GM19452 (cell line): ENCODE results near the gene CBFA2T2.

Source experiments
- ATAC-seq: cut with Tn5 transposase; IDR thresholded peaks from one replicate; pipeline ENCODE4 v1.9.1; 2021; ENCODE audit not compliant: unreplicated experiment

Gene CBFA2T2

DNA sequence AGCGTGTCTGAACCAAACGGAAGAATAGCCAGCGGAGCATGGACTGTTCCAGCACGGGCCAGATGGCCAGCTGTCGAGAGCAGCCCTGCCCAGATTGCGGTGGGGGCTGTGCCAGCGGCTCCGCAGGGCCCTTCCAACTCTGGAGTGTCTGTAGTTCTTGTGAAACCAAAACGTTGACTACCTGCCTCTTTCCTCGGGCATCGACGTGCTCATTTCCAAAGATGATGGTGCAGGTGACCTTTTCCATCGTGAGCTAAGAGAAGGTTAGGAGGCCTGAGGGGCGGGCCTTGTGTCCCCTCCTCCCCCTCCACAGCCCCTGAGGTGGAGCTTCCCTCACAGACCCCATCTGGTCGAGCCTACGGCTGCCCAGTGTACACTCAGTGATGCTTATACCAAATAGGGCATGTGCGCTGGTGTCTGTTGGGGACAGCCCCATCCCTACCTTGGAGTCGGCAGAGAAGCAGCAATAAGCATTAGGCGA, 159.3 kb downstream of the CBFA2T2 start:
- ATAC-seq = no peak

- no peak for ATAC-seq
Measured at GRCh38 chr20:33650111-33650752, 160.3 kb downstream of the CBFA2T2 start.

DNA sequence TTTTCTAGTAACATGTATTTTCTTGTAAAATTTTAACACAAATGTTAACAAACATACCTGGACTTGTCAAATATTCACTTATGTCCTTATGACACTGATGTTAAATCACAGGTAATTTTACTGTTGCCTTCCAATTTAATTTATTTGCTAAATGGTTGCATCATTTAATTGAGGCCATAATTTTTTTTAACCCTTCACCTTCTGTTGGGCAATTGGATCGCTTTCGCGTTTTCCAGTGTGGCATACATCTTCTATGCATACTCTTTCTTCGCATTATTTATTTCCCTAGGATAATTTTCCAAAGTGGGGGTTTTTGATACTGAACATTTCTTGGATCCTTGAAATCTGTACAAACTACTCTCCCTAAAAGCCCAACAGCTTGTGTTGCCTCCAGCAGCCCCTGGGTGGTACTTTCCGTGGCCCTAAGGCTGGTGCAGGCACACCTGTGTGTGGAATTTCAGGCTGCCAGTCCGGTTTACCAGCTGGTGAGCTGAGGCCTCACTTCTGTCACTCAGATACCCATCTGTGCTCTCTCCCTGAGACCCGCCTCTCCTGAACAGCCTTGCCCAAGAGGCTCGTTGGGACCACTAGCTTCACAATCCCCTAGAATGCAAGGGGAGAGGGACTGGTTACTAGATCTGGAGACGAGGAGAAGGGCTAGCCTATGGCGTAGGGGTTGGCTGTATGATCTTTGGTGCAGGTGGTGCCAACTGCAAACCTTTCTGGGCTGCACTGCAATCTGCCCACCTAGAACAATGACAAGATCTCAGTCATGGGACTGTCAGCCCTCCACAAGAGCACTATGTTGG, 161.1 kb downstream of the CBFA2T2 start:
- ATAC-seq = no peak

DNA sequence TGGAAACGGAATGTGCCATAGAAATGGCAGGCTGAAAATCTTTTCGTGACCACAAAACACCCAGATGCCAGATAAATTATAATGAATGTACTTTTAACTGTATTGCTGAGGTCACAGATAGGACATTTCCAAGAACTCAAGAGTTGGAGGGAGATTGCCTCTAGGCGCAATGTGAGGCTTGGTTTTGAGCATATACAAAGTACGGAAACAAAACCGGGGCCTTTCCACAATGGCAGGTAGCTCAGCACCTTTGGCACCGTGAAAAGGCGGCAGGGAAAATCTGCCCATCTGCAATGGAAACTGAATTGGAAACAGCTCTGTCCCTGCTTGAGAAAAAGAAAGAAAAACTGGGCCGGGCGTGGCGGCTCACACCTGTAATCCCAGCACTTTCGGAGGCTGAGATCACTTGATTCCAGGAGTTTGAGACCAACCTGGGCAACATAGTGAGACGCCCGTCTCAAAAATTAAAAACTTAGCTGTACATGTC, 161.7 kb downstream of the CBFA2T2 start:
- no peak for ATAC-seq

DNA sequence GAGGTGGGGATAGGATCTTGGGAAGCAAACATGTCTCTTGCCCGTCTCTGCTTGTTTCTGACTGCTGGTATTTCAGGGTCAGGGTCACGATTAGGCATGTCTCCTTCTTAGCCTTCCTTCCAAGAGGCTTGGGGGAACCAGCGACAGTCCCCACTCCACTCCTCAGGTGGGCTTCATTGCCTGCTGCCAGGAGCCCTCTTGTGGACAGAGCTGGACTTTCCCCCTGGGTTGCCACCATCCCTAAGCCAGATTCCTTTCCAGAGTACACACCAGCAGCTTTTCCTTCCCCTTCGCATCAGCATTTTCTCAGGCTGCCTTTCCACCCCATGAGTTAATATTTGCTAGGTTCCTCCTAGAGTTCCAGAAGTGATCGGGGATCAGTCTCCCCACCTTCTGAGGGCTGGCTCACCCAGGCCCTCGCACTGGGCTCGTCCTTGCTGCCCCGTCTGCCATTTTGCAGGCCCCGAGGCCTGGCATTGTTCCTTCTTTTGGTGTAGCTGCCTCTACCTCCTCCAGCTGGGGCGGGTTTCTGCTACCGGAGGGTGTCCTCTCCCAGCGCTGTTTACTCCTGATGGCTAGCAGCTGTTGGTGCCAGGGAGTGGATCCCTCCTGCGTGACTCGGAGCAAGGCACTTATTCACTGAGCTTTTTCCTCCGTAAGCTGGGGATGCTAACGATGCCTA, 163.5 kb downstream of the CBFA2T2 start:
- no peak for ATAC-seq

- ATAC-seq = no peak
Measured at GRCh38 chr20:33653900-33654596, 164.2 kb downstream of the CBFA2T2 start.

DNA sequence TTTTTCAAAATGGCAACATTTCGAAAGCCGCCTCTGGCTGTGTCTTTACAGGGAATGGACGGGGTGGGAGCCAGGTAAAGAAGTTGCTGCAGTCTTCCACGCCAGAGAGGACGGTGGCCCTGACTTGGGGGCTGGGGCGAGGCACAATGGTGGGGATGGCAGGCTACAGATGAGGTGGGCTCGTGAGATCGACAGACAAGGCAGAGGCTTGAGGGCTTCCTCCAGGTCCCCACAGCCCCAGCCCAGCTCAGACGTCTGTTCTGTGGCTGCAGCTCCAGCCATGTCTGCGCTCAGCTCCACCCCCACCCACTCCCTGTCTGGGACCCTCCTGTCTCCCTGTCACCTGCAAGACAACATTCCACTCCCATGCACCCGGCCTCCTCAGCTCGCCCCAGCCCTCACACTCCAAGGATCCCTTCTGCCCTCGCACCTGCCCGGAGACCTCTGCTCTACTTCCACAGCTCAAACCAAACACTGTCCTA, 164.8 kb downstream of the CBFA2T2 start:
- no peak for ATAC-seq

DNA sequence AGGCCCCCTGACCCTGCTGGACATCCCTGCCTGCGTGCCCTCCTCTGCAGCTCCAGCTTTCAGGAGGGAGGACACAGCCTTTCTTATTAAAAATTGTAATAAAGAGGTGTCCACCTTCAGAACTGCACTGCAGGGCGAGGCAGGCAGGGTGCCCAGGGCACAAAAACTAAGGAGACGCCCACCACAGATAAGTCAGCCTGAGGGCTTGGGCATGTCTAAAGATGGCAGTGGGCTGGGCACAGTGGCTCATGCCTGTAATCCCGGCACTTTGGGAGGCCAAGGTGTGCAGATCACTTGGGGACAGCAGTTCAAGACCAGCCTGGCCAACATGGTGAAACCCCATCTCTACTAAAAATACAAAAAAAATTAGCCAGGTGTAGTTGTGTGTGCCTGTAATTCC, 165.3 kb downstream of the CBFA2T2 start:
- no peak for ATAC-seq

- no peak for ATAC-seq
Measured at GRCh38 chr20:33656010-33656782, 166.3 kb downstream of the CBFA2T2 start.

DNA sequence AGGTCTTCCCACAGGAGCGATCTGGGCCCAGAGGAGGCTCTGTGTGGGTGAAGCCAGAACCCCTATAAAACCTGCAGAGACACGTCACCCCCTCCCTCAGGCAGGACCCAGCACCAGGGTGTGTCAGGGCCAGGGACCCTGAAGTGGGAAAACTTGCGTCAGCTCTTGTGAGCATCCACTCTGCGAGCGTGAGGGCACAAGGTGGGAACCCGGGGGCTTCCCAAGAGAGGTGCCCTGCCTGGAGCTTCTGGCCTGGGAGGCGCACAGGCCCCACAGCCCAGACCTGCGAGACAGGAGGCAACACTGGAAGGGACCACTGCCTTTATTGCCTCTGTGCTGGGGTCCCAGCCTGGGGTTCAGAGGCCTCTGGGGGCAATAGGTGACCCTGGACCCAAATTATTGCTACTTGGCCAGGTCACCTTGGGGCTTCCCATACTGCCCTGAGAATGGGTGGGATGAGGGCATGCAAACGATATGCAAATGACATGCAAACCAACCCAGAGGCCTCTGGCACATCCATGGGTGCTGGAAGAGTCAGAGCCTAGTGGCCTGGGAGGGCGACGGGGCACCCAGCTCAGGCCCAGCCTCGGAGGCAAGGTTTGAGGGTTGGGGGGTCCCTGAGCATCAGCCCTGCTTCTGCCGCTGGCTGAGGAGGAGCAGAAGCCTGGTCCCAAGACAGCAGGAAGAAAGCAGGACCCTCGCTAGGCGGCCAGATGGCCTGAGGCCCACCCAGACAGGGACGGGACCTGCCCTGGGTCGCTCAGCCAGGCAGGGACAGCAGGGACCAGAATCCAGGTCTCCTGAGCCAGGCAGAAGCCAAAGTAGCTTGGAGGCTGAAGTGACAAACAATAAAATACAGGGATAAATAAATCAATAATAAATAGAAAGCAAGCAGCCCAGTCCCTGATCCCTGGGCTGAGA, 167.1 kb downstream of the CBFA2T2 start:
- ATAC-seq = no peak

- no peak for ATAC-seq
Measured at GRCh38 chr20:33657704-33658095, 167.8 kb downstream of the CBFA2T2 start.

- no peak for ATAC-seq
Measured at GRCh38 chr20:33658510-33658909, 168.6 kb downstream of the CBFA2T2 start.

DNA sequence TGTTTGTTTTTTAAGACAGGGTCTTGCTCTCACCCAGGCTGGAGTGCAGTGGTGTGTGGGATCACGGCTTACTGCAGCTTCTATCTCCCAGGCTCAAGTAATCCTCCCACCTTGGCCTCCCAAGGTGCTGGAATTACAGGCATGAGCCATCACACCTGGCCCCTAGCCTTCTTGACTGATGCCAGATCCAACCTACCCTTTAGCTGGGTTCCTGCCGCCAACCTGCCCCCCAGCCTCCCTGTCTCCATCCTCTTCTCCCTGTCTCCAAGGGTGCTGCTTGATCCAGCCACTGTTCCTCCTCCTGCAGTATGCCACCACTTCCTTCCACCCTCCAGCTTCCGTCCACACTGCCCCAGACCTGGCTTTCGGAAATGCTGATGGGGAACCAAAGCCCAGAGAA, 169.0 kb downstream of the CBFA2T2 start:
- ATAC-seq = no peak

GRCh38 chr20:33659341-33660034, 169.6 kb downstream of the CBFA2T2 start:
- no peak for ATAC-seq

- ATAC-seq = no peak
Measured at GRCh38 chr20:33660035-33660684, 170.3 kb downstream of the CBFA2T2 start.

GRCh38 chr20:33660685-33661058, 170.8 kb downstream of the CBFA2T2 start:
- no peak for ATAC-seq

DNA sequence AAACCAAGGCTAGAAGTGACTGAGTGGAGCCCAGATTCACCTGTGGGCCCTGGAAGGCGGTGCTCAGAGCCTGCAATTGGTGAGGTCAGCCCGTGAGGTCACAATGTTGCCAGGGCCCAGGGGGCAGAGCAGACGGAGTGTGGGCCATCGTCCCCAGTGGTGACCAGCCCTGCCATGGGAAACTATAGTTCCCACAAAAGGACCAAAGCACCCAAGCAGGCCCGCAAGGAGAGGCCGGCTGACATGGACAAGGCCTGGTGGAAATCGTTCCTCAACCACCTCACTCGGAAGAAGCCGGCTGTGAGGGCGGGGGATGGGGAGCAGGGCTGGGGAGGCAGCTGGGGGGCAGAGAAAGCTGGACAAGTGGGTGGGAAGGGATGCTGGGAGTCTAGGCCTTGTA, 172.3 kb downstream of the CBFA2T2 start, which contains the start of gene C20orf144:
Gene C20orf144, plus strand, starts transcription at position 156 of the 400 bp plus-strand sequence. Its CDS starts 19 bp downstream, at position 175.
- no peak for ATAC-seq
